SH-SY5Y (cell line): ENCODE data around the gene TARBP1.

ENCODE experiments used
- GATA2 ChIP-seq: IDR thresholded peaks from 2 replicates; pipeline ENCODE4 v1.6.1; 2011; ENCODE audit warnings: mild to moderate bottlenecking, low read depth, low read length
- GATA3 ChIP-seq: IDR thresholded peaks from 2 replicates; pipeline ENCODE4 v1.6.1; 2011; ENCODE audit warnings: low read depth, mild to moderate bottlenecking, low read length, moderate library complexity

DNA sequence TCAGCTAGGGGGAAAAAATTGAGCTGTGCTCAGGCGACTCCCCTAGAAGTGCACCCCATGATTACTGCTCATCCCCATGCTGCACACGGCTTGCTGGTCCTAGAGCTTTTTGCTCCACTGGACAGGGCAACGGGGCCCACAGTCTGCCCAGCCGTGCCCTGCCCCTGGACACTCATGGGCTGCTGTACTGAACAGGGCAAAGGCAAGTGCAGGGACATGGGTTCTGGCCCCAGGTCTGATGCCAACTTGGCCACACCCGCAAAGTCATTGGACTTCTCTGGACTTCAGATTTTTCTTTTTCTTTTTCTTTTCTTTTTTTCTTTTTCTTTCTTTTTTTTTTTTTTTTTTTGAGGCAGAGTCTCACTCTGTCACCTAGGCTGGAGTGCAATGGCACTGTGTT lies 42.9 kb upstream of the TARBP1 start:
- TF ChIP-seq GATA2 (no peak), GATA3 (no peak)
